Activated T-helper 17 cell treated with anti-CD3 and anti-CD28 coated beads, Interleukin-2, amount 50 U/mL, for 72 hours (primary cell): ENCODE measurements around the gene NSMCE1. TPM values are rescaled to one million over a fixed set of nuclear protein-coding genes. Genes with fewer than 3 reads are reported as not detected.

ENCODE experiments used
- ATAC-seq: fragments of 150-1000 bp; cut with Tn5 transposase; replicated peaks from 2 replicates; pipeline ENCODE4 v1.10.0; 2021; ENCODE audit warnings: mild to moderate bottlenecking, moderate library complexity
- H3K27ac Mint-ChIP-seq: one replicate; pipeline ENCODE4 v1.8.0; 2022; ENCODE audit warnings: mixed read lengths
- H3K27me3 Mint-ChIP-seq: one replicate; pipeline ENCODE4 v1.8.0; 2022; ENCODE audit warnings: mixed read lengths
- H3K36me3 Mint-ChIP-seq: one replicate; pipeline ENCODE4 v1.8.0; 2022; ENCODE audit warnings: low read depth, mild to moderate bottlenecking, mixed read lengths
- H3K4me1 Mint-ChIP-seq: one replicate; pipeline ENCODE4 v1.8.0; 2022; ENCODE audit warnings: mixed read lengths
- H3K4me3 Mint-ChIP-seq: one replicate; pipeline ENCODE4 v1.8.0; 2022; ENCODE audit warnings: mild to moderate bottlenecking, mixed read lengths
- H3K9me3 Mint-ChIP-seq: one replicate; pipeline ENCODE4 v1.8.0; 2022; ENCODE audit warnings: mixed read lengths
- total RNA-seq, 2 donors: library from RNA; stranded (reverse); gene quantifications; one replicate each; pipeline ENCODE4 v1.2.3, GENCODE V29; 2022

Gene NSMCE1, protein sequence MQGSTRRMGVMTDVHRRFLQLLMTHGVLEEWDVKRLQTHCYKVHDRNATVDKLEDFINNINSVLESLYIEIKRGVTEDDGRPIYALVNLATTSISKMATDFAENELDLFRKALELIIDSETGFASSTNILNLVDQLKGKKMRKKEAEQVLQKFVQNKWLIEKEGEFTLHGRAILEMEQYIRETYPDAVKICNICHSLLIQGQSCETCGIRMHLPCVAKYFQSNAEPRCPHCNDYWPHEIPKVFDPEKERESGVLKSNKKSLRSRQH
- 10 to 100 TPM; 59.6 to 99.8 TPM for total RNA-seq

DNA sequence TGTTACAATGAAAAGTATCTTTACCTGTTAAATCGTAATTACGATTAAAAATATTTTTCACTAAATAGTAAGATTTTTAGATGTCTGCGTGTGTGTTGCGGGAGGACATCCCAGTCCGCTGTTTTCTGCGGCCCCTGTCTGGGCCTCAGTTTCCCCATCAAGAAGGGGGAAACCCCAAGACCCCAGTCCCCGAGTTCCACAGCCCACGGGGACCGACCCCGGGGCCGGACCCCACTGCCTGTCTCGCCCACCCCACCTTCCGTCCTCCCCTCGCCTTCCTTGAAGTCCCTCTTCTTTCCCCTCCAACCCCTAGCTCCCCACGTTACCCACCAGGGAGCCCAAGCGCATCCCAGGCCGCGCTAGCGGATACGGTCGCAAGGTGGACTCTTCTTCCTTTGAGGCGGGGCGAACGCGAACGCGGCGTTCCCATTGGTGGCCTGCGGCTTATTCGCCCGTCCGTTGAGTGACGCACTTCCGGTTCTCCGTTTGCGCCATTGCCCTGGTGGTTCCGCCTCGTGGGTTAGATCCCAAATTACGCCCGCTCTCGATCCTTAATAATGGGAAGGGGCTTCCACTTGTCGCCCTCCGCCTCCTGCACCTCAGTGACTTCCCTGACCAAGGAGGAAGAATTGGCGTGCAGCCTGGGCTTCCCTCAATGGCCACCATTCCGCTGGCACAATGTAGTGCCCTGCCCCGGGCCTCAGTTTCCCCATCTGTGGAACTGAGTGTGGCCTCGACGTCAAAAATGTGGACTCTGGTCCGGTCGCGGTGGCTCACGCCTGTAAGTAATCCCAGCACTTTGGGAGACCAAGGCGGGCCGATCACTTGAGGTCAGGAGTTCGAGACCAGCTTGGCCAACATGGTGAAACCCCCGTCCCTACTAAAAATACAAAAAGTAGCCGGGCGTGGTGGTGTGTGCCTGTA is at the start of gene NSMCE1:
TSS of gene NSMCE1 (minus strand) at position 397 of the 924 bp plus-strand sequence. CDS start 11,202 bp downstream, outside the sequence.
- peaks cover 3% of the 10 kb centered on the region for H3K9me3 Mint-ChIP-seq
- H3K4me1 Mint-ChIP-seq = peaks cover 41% of the 10 kb centered on the region
- peak within 1 kb of the TSS; percentile 97 for H3K27ac Mint-ChIP-seq
- peak within 1 kb of the TSS; percentile 96 for H3K4me3 Mint-ChIP-seq
- peaks cover 40% of the 10 kb centered on the region for H3K36me3 Mint-ChIP-seq
- H3K27me3 Mint-ChIP-seq = no peaks in the 10 kb centered on the region
- ATAC-seq = peak; percentile 98

DNA sequence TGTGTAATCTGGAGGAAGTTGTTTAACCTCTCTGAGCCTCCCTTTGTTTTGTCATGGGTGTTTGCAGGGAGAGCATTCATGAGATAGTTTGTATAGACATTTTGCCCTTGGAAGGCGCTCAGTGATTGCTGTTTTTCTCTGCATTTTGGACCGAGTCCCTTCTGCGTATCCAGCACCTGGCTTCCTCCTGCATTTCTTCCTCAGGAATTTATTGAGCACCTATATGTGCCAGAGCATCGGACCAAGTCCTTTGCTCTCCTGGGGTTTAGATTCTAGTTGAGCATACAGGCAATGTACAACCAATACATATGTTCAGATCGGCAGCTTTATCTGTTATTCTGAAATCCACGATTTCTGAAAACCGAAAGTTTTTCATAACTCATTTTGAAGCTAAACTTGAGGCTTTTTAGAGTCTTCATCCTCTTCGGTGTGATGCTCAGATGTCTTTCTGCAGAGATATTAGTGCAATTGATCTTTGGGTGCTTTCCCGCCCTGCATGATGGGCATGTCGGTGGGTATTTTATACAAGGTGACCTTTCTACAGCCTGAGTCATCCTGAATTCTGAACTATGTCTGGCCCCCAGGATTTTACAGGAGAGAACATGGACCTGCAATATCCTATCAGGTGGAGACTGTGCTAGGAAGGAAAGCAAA is 49.3 kb upstream of the NSMCE1 start:
- peak; percentile 42 for ATAC-seq
- no peaks in the 10 kb centered on the region for H3K27me3 Mint-ChIP-seq
- no peaks in the 10 kb centered on the region for H3K9me3 Mint-ChIP-seq
- peaks cover 89% of the 10 kb centered on the region for H3K36me3 Mint-ChIP-seq
- H3K27ac Mint-ChIP-seq = peak overlapping the region; percentile 97
- peak overlapping the region; percentile 98 for H3K4me3 Mint-ChIP-seq
- H3K4me1 Mint-ChIP-seq = peaks cover 38% of the 10 kb centered on the region

DNA sequence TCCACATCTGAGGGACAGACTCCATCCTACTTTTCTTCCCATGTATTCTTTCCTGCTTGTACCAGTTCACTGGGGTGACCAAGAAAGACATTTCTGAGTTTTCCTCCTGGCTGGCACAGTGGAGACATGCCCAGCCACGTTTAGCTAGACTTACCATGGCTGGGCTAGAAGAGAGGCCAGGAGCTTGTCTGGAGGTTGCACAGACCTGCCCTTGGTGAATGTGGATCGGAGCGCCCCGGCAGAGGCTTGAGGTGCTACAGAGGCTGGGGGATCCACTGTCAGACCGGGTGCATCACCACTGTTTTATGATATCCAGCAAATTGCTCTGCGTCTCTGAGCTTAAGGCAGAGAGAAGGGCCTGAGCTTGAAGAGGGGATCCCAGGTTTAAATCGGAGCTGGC is 48.7 kb upstream of the NSMCE1 start:
- H3K27ac Mint-ChIP-seq = peak overlapping the region; percentile 97
- H3K9me3 Mint-ChIP-seq = no peaks in the 10 kb centered on the region
- H3K27me3 Mint-ChIP-seq = no peaks in the 10 kb centered on the region
- H3K36me3 Mint-ChIP-seq = peaks cover 84% of the 10 kb centered on the region
- no peak for ATAC-seq
- peak overlapping the region; percentile 98 for H3K4me3 Mint-ChIP-seq
- peaks cover 37% of the 10 kb centered on the region for H3K4me1 Mint-ChIP-seq

DNA sequence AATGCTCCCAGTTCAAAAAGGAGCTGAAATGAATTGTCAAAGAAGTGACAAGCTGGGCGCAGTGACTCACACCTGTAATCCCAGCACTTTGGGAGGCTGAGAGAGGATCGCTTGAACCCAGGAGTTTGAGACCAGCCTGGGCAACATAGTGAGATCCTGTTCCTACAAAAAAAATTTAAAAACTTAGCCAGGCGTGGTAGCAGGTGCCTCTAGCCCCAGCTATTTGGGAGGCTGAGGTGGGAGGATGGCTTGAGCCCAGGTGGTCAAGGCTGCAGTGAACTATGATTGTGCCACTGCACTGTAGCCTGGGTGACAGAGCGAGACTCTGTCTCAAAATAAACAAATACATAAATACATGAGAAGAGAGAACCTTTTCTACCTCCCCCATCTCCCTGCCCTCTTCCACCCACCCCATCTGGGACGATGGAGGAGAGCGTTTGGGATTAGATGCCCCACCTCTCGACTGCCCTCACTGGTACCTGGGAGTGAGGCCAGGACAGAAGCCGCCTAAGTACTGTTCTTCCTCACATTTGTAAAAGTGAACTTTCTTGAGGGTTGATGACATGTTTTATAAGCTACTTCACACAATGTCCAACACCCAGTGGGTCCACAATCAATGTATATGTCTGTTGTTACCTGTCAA is 47.6 kb upstream of the NSMCE1 start:
- H3K27me3 Mint-ChIP-seq = no peaks in the 10 kb centered on the region
- H3K27ac Mint-ChIP-seq = peak overlapping the region; percentile 97
- ATAC-seq = no peak
- H3K36me3 Mint-ChIP-seq = peaks cover 72% of the 10 kb centered on the region
- peak overlapping the region; percentile 98 for H3K4me3 Mint-ChIP-seq
- H3K4me1 Mint-ChIP-seq = peaks cover 40% of the 10 kb centered on the region
- no peaks in the 10 kb centered on the region for H3K9me3 Mint-ChIP-seq

DNA sequence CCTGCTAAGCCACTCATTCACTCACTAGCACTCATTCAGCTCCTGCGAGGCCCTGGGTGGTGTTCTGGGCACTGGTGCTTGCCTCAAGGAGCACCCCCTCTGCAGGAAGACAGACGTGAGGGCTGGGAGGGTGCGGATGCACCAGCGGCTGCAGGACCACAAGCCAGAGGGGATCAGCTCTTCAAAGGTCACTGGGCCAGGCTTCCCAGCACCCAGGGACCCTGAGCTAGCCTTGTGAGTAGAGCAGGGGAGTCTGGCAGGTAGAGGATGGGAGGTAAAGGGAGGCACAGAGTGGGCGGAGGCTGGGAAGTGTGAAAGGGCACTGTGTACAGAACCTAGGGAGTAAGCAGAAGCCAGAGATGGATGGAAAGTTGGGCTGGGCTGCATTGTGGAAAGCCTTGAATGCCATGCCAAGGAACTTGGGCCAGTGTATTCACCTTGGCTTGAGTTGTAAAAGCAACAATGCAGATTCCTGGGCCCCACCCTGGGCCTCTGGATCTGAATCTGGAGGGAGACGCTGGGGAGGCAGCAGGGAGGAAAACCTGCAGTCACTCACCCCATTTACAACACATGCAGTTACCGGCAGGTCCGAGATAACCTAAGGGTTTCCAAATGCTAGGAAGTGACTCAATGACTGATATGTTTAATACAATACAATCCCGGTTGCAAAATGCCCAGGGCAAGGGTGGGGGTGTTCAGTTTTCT is 46.9 kb upstream of the NSMCE1 start:
- Mint-ChIP-seq H3K4me3 (peak overlapping the region; percentile 98), H3K4me1 (peaks cover 37% of the 10 kb centered on the region), H3K36me3 (peaks cover 65% of the 10 kb centered on the region), H3K27ac (peak overlapping the region; percentile 97), H3K9me3 (no peaks in the 10 kb centered on the region), H3K27me3 (no peaks in the 10 kb centered on the region)
- ATAC-seq = peak; percentile 34

DNA sequence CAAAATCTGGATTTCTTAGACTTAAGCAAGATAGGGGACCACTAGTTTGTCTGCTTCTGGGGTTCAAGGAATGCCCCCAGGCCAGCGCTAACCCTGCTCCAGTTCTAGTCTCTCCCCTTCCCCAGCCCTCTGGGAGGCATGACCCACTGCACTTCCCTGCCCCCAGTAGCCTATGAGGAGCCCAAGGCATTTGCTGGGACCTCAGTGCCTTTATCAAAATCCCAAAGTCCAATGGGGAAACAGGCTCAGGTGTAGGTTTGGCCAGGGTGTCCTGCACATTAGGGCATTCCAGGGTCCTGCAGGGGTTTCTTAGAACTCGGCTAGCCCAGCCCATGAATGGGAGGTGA is 46.4 kb upstream of the NSMCE1 start:
- H3K36me3 Mint-ChIP-seq = peaks cover 60% of the 10 kb centered on the region
- ATAC-seq = no peak
- H3K4me1 Mint-ChIP-seq = peaks cover 37% of the 10 kb centered on the region

DNA sequence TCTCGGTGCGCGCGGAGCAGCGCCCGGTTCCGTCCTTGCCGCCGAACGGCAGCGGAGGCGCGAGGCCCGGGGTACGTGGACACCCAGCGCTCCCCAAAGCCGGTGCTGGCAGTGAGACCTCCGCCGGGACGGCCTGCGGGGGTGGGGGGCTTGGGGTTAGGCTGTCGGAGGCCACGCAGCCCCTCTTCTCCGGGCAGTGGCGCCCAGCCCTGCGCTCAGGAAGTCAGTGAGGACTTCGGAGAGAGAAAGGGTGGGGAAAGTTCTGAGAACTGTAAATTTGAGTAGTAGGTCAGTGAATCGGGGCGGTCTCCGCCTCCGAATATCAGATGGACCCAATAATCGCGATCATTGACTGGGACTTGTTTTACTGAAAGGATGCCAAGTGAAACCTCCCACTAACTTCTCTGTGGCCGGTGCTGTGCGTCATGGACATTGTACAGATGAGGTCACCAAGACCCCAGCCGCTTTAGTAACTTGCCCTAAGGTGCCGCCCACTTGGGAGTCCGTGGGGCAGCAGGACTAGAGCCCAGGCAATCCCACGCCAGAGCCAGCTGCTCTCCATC is 45.7 kb upstream of the NSMCE1 start:
- Mint-ChIP-seq H3K9me3 (no peaks in the 10 kb centered on the region), H3K27me3 (no peaks in the 10 kb centered on the region), H3K36me3 (peaks cover 53% of the 10 kb centered on the region), H3K27ac (peak overlapping the region; percentile 97), H3K4me1 (peaks cover 33% of the 10 kb centered on the region), H3K4me3 (peak overlapping the region; percentile 98)
- ATAC-seq = peak; percentile 47

More for the DNA sequence above, 46.4 kb upstream of the NSMCE1 start:
- Mint-ChIP-seq H3K9me3 (no peaks in the 10 kb centered on the region), H3K27me3 (no peaks in the 10 kb centered on the region), H3K4me3 (peak overlapping the region; percentile 98), H3K27ac (peak overlapping the region; percentile 97)

DNA sequence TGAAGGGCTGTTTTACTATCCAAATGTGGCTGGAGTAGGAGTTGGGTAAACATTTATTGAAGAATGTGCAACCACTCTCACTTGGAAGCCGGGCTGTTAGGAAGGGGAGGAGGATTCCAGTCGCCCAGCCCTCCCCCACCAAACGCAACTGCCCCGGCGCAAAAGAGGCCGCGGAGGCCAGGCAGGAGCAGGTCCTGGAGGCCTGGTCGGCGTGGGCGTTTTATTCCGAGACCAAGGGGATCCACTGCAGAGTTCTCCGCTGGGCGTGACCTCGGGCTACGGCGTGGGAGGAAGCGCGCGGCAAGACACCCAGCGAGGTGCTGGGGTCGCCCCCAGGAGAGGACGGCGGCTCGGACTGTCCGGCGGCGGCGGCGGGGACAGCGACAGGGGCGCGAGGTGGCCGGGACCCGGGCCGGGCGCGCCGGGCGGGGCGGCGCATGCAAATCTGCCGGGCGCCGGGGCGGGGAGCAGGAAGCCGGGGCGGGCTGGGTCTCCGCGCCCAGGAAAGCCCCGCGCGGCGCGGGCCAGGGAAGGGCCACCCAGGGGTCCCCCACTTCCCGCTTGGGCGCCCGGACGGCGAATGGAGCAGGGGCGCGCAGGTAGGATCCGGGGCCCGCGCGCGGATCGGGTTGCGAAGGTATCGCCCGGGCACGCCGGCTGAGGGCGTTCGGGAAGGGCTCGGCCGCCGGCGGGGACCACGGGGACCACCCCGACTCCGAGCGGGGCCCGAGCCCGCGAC is 45.0 kb upstream of the NSMCE1 start, which contains the start of gene IL4R:
TSS of gene IL4R (plus strand) at position 553 of the 739 bp plus-strand sequence. CDS start 26,230 bp downstream, outside the sequence.
- peak within 1 kb of the TSS; percentile 97 for H3K27ac Mint-ChIP-seq
- ATAC-seq = peak; percentile 14
- peak within 1 kb of the TSS; percentile 98 for H3K4me3 Mint-ChIP-seq
- no peaks in the 10 kb centered on the region for H3K27me3 Mint-ChIP-seq
- H3K36me3 Mint-ChIP-seq = peaks cover 46% of the 10 kb centered on the region
- peaks cover 27% of the 10 kb centered on the region for H3K4me1 Mint-ChIP-seq
- no peaks in the 10 kb centered on the region for H3K9me3 Mint-ChIP-seq

DNA sequence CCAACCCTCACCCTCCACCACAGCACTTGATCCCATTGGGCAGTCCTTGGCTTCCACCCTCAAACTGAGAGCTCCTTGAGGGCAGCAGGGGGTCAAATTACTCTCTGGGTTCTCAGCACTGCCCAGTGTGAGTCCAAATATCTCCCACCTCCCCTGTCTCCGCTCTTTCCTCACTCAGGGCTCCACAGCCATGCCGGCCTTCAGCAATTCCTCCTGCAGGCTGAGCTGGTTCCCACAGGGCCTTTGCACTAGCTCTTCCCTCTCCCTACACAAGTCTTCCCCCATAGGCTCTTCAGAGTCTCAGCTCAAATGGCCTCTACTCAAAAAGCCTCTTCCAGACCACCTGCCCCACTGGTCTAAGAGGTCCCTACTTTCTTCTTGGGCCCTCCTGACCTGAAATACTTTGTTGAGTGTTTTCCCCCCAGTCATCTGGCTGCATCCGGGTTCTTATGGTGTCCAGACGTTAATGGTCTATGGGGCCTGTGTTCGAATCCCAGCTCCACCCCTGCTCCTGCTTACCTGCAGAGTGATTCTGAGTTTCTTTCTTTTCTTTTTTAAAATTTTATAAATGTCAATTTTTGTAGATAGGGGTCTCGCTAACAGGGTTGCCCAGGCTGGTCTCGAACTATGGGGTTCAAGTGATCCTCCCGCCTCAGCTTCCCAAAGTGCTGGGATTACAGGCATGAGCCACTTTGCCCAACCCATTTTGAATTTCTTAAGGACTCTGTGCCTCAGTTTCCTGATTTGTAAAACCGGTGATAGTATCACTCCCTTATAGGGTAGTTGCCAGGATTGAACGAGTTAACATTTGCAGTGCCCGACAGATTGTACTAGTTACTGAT is 44.2 kb upstream of the NSMCE1 start:
- no peak for ATAC-seq
- H3K27me3 Mint-ChIP-seq = no peaks in the 10 kb centered on the region
- H3K4me1 Mint-ChIP-seq = peaks cover 19% of the 10 kb centered on the region
- H3K27ac Mint-ChIP-seq = peak overlapping the region; percentile 72
- H3K36me3 Mint-ChIP-seq = peaks cover 38% of the 10 kb centered on the region
- no peaks in the 10 kb centered on the region for H3K9me3 Mint-ChIP-seq
- H3K4me3 Mint-ChIP-seq = peak overlapping the region; percentile 98

DNA sequence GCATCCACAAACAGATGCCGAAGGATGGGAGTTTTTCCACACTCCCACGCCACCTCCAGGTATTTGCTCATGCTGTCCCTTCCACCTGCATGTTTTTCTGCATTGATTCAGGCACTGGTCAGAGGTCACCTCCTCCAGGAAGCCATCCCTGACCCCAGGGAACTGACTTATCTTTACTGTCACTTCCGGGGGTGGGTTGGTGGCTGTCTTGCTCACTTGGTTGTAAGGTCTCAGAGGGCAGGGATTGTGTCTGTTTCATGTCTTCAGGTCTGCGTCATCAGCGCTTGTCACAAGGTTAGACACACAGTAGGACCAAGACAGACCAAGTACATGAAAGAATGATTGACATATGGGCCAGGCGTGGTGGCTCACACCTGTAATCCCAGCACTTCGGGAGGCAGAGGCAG is 43.3 kb upstream of the NSMCE1 start:
- peak overlapping the region; percentile 47 for H3K27ac Mint-ChIP-seq

DNA sequence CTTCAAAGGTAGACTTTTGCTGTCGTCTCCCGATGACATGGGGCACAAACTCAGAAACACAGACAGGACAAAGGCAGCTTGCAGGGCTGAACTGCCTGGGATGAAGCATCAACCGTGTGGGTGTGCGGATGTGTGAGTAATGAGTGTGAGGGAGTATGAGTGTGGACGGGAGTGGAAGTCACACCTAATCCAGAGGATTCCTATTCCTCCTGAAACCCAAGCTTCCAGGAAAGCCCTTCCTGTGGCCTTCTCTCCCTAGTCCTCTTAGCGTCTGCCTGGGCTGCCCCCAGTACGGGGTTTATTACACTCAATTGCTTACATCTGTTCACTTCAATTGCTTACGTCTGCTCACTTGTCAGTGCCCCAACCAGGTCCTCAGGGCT is 42.9 kb upstream of the NSMCE1 start:
- ATAC-seq = no peak
- Mint-ChIP-seq H3K36me3 (peaks cover 25% of the 10 kb centered on the region), H3K27me3 (no peaks in the 10 kb centered on the region), H3K9me3 (no peaks in the 10 kb centered on the region), H3K4me3 (peak overlapping the region; percentile 98), H3K27ac (peak overlapping the region; percentile 47), H3K4me1 (peaks cover 13% of the 10 kb centered on the region)

More for the DNA sequence above, 43.3 kb upstream of the NSMCE1 start:
- peaks cover 29% of the 10 kb centered on the region for H3K36me3 Mint-ChIP-seq
- peak; percentile 2 for ATAC-seq
- H3K9me3 Mint-ChIP-seq = no peaks in the 10 kb centered on the region
- H3K27me3 Mint-ChIP-seq = no peaks in the 10 kb centered on the region
- peaks cover 13% of the 10 kb centered on the region for H3K4me1 Mint-ChIP-seq
- H3K4me3 Mint-ChIP-seq = peak overlapping the region; percentile 98
